ENCODE measurements around the gene SDC1. TPM values are rescaled to one million over a fixed set of nuclear protein-coding genes. Genes with fewer than 3 reads are reported as not detected.

The SDC1 gene
- total and polyA plus RNA-seq, 9 donors, result 6.3 to 37.9 (median 13.9) TPM

- no peak for DNase-seq
- H3K4me3 ChIP-seq (ENCODE audit: low read length), result no peak overlapping the region
- 84% methylated on average over 3 of the region's 3 CpGs for WGBS (ENCODE audit: insufficient coverage)
- no peak overlapping the region for H3K27ac ChIP-seq (ENCODE audit: low read length)
- peaks cover 10% of the 10 kb centered on the region for H3K4me1 ChIP-seq (ENCODE audit: control insufficient read depth, insufficient read depth, low read length)
- peaks cover 1% of the 10 kb centered on the region for H3K27me3 ChIP-seq (ENCODE audit: control insufficient read depth, insufficient read depth, low read length)
- no peaks in the 10 kb centered on the region for H3K9me3 ChIP-seq (replicated peaks; ENCODE audit: control insufficient read depth, low read depth, low read length)
- no peaks in the 10 kb centered on the region for H3K36me3 ChIP-seq (ENCODE audit: control insufficient read depth, insufficient read depth, low read length)
Observed at GRCh38 chr2:20164734-20165478, 60.0 kb downstream of the SDC1 start.

- WGBS (ENCODE audit: insufficient coverage), result 37% methylated on average over 4 of the region's 10 CpGs
- Histone ChIP-seq H3K36me3 (ENCODE audit: control insufficient read depth, insufficient read depth, low read length) (no peaks in the 10 kb centered on the region), H3K9me3 (replicated peaks; ENCODE audit: control insufficient read depth, low read depth, low read length) (no peaks in the 10 kb centered on the region), H3K27me3 (ENCODE audit: control insufficient read depth, insufficient read depth, low read length) (no peaks in the 10 kb centered on the region), H3K27ac (ENCODE audit: low read length) (no peak overlapping the region), H3K4me3 (ENCODE audit: low read length) (no peak overlapping the region), H3K4me1 (ENCODE audit: control insufficient read depth, insufficient read depth, low read length) (peaks cover 10% of the 10 kb centered on the region)
- no peak for DNase-seq
Observed at GRCh38 chr2:20164061-20164733, 60.7 kb downstream of the SDC1 start.

GRCh38 chr2:20159411-20160070, 65.4 kb downstream of the SDC1 start:
- Histone ChIP-seq H3K9me3 (replicated peaks; ENCODE audit: control insufficient read depth, low read depth, low read length) (no peaks in the 10 kb centered on the region), H3K36me3 (ENCODE audit: control insufficient read depth, insufficient read depth, low read length) (no peaks in the 10 kb centered on the region), H3K27ac (ENCODE audit: low read length) (no peak overlapping the region), H3K27me3 (ENCODE audit: control insufficient read depth, insufficient read depth, low read length) (no peaks in the 10 kb centered on the region), H3K4me3 (ENCODE audit: low read length) (no peak overlapping the region), H3K4me1 (ENCODE audit: control insufficient read depth, insufficient read depth, low read length) (no peaks in the 10 kb centered on the region)
- no peak for DNase-seq
- WGBS (ENCODE audit: insufficient coverage), result no CpG with 5 or more reads among the region's 2 CpGs

- 14% methylated on average over 4 of the region's 8 CpGs for WGBS (ENCODE audit: insufficient coverage)
- Histone ChIP-seq H3K27me3 (ENCODE audit: control insufficient read depth, insufficient read depth, low read length) (no peaks in the 10 kb centered on the region), H3K27ac (ENCODE audit: low read length) (no peak overlapping the region)
Observed at GRCh38 chr2:20157193-20157891, 67.6 kb downstream of the SDC1 start.

GRCh38 chr2:20156836-20157192, 68.1 kb downstream of the SDC1 start:
- no peak for DNase-seq
- Histone ChIP-seq H3K4me1 (ENCODE audit: control insufficient read depth, insufficient read depth, low read length) (no peaks in the 10 kb centered on the region), H3K27ac (ENCODE audit: low read length) (no peak overlapping the region), H3K9me3 (replicated peaks; ENCODE audit: control insufficient read depth, low read depth, low read length) (no peaks in the 10 kb centered on the region), H3K27me3 (ENCODE audit: control insufficient read depth, insufficient read depth, low read length) (no peaks in the 10 kb centered on the region), H3K4me3 (ENCODE audit: low read length) (no peak overlapping the region), H3K36me3 (ENCODE audit: control insufficient read depth, insufficient read depth, low read length) (no peaks in the 10 kb centered on the region)
- 94% methylated on average over 2 of the region's 3 CpGs for WGBS (ENCODE audit: insufficient coverage)

More at GRCh38 chr2:20157193-20157891, 67.6 kb downstream of the SDC1 start:
- H3K36me3 ChIP-seq (ENCODE audit: control insufficient read depth, insufficient read depth, low read length), result no peaks in the 10 kb centered on the region
- H3K9me3 ChIP-seq (replicated peaks; ENCODE audit: control insufficient read depth, low read depth, low read length), result no peaks in the 10 kb centered on the region
- DNase-seq, result no peak
- H3K4me1 ChIP-seq (ENCODE audit: control insufficient read depth, insufficient read depth, low read length), result no peaks in the 10 kb centered on the region
- H3K4me3 ChIP-seq (ENCODE audit: low read length), result no peak overlapping the region

GRCh38 chr2:20156076-20156759, 68.7 kb downstream of the SDC1 start:
- no peaks in the 10 kb centered on the region for H3K9me3 ChIP-seq (replicated peaks; ENCODE audit: control insufficient read depth, low read depth, low read length)
- 100% methylated on average over 2 of the region's 3 CpGs for WGBS (ENCODE audit: insufficient coverage)
- no peak overlapping the region for H3K27ac ChIP-seq (ENCODE audit: low read length)
- H3K27me3 ChIP-seq (ENCODE audit: control insufficient read depth, insufficient read depth, low read length), result no peaks in the 10 kb centered on the region
- H3K4me1 ChIP-seq (ENCODE audit: control insufficient read depth, insufficient read depth, low read length), result peaks cover 2% of the 10 kb centered on the region
- no peaks in the 10 kb centered on the region for H3K36me3 ChIP-seq (ENCODE audit: control insufficient read depth, insufficient read depth, low read length)
- no peak overlapping the region for H3K4me3 ChIP-seq (ENCODE audit: low read length)
- DNase-seq, result no peak

- WGBS (ENCODE audit: insufficient coverage), result 100% methylated on average over 3 of the region's 5 CpGs
- H3K9me3 ChIP-seq (replicated peaks; ENCODE audit: control insufficient read depth, low read depth, low read length), result no peaks in the 10 kb centered on the region
Observed at GRCh38 chr2:20153131-20153851, 71.6 kb downstream of the SDC1 start.

GRCh38 chr2:20150806-20151571, 73.9 kb downstream of the SDC1 start:
- no peaks in the 10 kb centered on the region for H3K9me3 ChIP-seq (replicated peaks; ENCODE audit: control insufficient read depth, low read depth, low read length)
- H3K27me3 ChIP-seq (ENCODE audit: control insufficient read depth, insufficient read depth, low read length), result peaks cover 3% of the 10 kb centered on the region
- H3K36me3 ChIP-seq (ENCODE audit: control insufficient read depth, insufficient read depth, low read length), result no peaks in the 10 kb centered on the region
- H3K4me3 ChIP-seq (ENCODE audit: low read length), result no peak overlapping the region
- peaks cover 13% of the 10 kb centered on the region for H3K4me1 ChIP-seq (ENCODE audit: control insufficient read depth, insufficient read depth, low read length)
- 20% methylated on average over 4 of the region's 7 CpGs for WGBS (ENCODE audit: insufficient coverage)
- H3K27ac ChIP-seq (ENCODE audit: low read length), result no peak overlapping the region
- no peak for DNase-seq

More at GRCh38 chr2:20153131-20153851, 71.6 kb downstream of the SDC1 start:
- H3K4me3 ChIP-seq (ENCODE audit: low read length), result no peak overlapping the region
- H3K27ac ChIP-seq (ENCODE audit: low read length), result no peak overlapping the region
- DNase-seq, result no peak
- H3K36me3 ChIP-seq (ENCODE audit: control insufficient read depth, insufficient read depth, low read length), result no peaks in the 10 kb centered on the region
- H3K4me1 ChIP-seq (ENCODE audit: control insufficient read depth, insufficient read depth, low read length), result peaks cover 13% of the 10 kb centered on the region
- H3K27me3 ChIP-seq (ENCODE audit: control insufficient read depth, insufficient read depth, low read length), result no peaks in the 10 kb centered on the region

Data from muscle of leg (tissue), 11 donors.